ENCODE measurements around the gene KLLN. TPM values are rescaled to one million over a fixed set of nuclear protein-coding genes. Genes with fewer than 3 reads are reported as not detected.

Gene KLLN
- polyA plus RNA-seq, 2 donors, result 0.15 to 0.16 TPM

Other genes with a start within 250 kb of the KLLN start
- gene PAPSS2, start 203.7 kb downstream of the KLLN start, polyA plus RNA-seq, result 1 to 10 TPM; 1.3 to 1.7 TPM
- gene ATAD1, start 45.3 kb downstream of the KLLN start, polyA plus RNA-seq, result 10 to 100 TPM in 1 of 2 donors, 1 to 10 TPM in 1; 7.2 to 14.2 TPM
- 10 to 100 TPM; 18.2 to 25.2 TPM for gene PTEN, start 92 bp upstream of the KLLN start, polyA plus RNA-seq